Hematopoietic multipotent progenitor cell treated with erythropoietin and hydrocortisone succinate and interleukin-3 and kit ligand, for 6 days (in vitro differentiated cells): Measurements from ENCODE around the gene NOSIP.
"Not testable (repeated sequence)": the region's sequence is repeated elsewhere in the genome, so short reads cannot be mapped to it uniquely, and the experiment has no call there.

Experiments
- DNase-seq: peaks from one replicate; pipeline ENCODE4 v3.0.0-alpha.2; 2015

The NOSIP gene

GRCh38 chr19:49580264-49581006 is at the start of gene NOSIP:
TSS of gene NOSIP (minus strand) at chr19:49580556. CDS start at chr19:49560691, 19,865 bp downstream.
- peak; percentile 98 for DNase-seq

- no peak for DNase-seq
Observed at GRCh38 chr19:49629659-49630058, 49.3 kb upstream of the NOSIP start.

- DNase-seq = no peak
Observed at GRCh38 chr19:49626226-49626625, 45.9 kb upstream of the NOSIP start.

- no peak for DNase-seq
Observed at GRCh38 chr19:49624967-49625910, 44.9 kb upstream of the NOSIP start.

GRCh38 chr19:49617860-49618259 is 37.5 kb upstream of the NOSIP start:
- not testable (repeated sequence) for DNase-seq

GRCh38 chr19:49616945-49617344 is 36.6 kb upstream of the NOSIP start:
- no peak for DNase-seq

GRCh38 chr19:49616532-49616931 is 36.2 kb upstream of the NOSIP start:
- DNase-seq = no peak

- no peak for DNase-seq
Observed at GRCh38 chr19:49615861-49616260, 35.5 kb upstream of the NOSIP start.

GRCh38 chr19:49614096-49614833 is 33.9 kb upstream of the NOSIP start:
- no peak for DNase-seq

GRCh38 chr19:49613374-49613773 is 33.0 kb upstream of the NOSIP start:
- no peak for DNase-seq

GRCh38 chr19:49609499-49610092 is 29.2 kb upstream of the NOSIP start:
- no peak for DNase-seq

GRCh38 chr19:49605605-49606004 is 25.2 kb upstream of the NOSIP start:
- DNase-seq = no peak

- DNase-seq = no peak
Observed at GRCh38 chr19:49602806-49603205, 22.4 kb upstream of the NOSIP start.

- no peak for DNase-seq
Observed at GRCh38 chr19:49601482-49602038, 21.2 kb upstream of the NOSIP start.

GRCh38 chr19:49599378-49600295 is 19.3 kb upstream of the NOSIP start:
- no peak for DNase-seq

- DNase-seq = no peak
Observed at GRCh38 chr19:49597703-49597974, 17.3 kb upstream of the NOSIP start.

GRCh38 chr19:49596954-49597702 is 16.8 kb upstream of the NOSIP start:
- DNase-seq = no peak

GRCh38 chr19:49596407-49596806 is 16.1 kb upstream of the NOSIP start:
- no peak for DNase-seq

- DNase-seq = no peak
Observed at GRCh38 chr19:49595819-49596404, 15.6 kb upstream of the NOSIP start.
